Fibroblast of lung (primary cell): ENCODE measurements around the gene TMEM41A.

ENCODE experiments used
- CTCF ChIP-seq, 2 donors: IDR thresholded peaks in 1 of 2; conservative IDR thresholded peaks in 1 of 2; 1 replicate in 1 of 2; 2 replicates in 1 of 2; pipeline ENCODE4 v1.5.1; 2011 to 2012; ENCODE audit warnings: low read length in 2 of 2, control low read depth in 1 of 2, inconsistent platforms in 1 of 2, low read depth in 1 of 2, mild to moderate bottlenecking in 1 of 2
- EZH2 ChIP-seq: IDR thresholded peaks from 2 replicates; pipeline ENCODE4 v1.5.1; 2012; ENCODE audit warnings: low read length, control low read depth, mild to moderate bottlenecking; ENCODE audit errors: missing control alignments

- no peak for TF ChIP-seq CTCF (conservative IDR thresholded peaks at IDR 0.05 in 1 of 2, IDR thresholded peaks at IDR 0.05 in 1 of 2; ENCODE audit: low read depth in 1 of 2, low read length in 2 of 2)
- TF ChIP-seq EZH2 = no peak
Measured at GRCh38 chr3:185439745-185440466, 58.9 kb downstream of the TMEM41A start.
